Smooth muscle cell (in vitro differentiated cells): Measurements from ENCODE around the gene TEX26. TPM values are rescaled to one million over a fixed set of nuclear protein-coding genes. Genes with fewer than 3 reads are reported as not detected.

ENCODE experiments used
- DNase-seq: peaks from one replicate; lab custom pipeline; 2025; ENCODE audit not compliant: unreplicated experiment; lab: John Stamatoyannopoulos, UW
- H2AFZ ChIP-seq: fragments of 200-600 bp; sonication (generic); 2 replicates; pipeline ENCODE4 v1.6.0; 2016; ENCODE audit warnings: antibody characterized with exemption, low read depth, mild to moderate bottlenecking
- H3F3A ChIP-seq: fragments of 200-600 bp; sonication (generic); 2 replicates; pipeline ENCODE4 v1.6.0; 2017; ENCODE audit warnings: antibody characterized with exemption, low read depth
- H3K27ac ChIP-seq: fragments of 200-600 bp; sonication (generic); 2 replicates; pipeline ENCODE4 v1.5.1; 2016; ENCODE audit warnings: low read depth, mild to moderate bottlenecking
- H3K27me3 ChIP-seq: fragments of 200-600 bp; sonication (generic); 2 replicates; pipeline ENCODE4 v1.6.1; 2016; ENCODE audit warnings: low read depth, mild to moderate bottlenecking
- H3K36me3 ChIP-seq: fragments of 200-600 bp; sonication (generic); 2 replicates; pipeline ENCODE4 v1.5.1; 2016; ENCODE audit warnings: low read depth
- H3K4me1 ChIP-seq: fragments of 200-600 bp; sonication (generic); 2 replicates; pipeline ENCODE4 v1.5.1; 2016; ENCODE audit warnings: low read depth
- H3K4me2 ChIP-seq: fragments of 200-600 bp; sonication (generic); 2 replicates; pipeline ENCODE4 v1.6.0; 2016; ENCODE audit warnings: mild to moderate bottlenecking
- H3K4me3 ChIP-seq: fragments of 200-600 bp; sonication (generic); 2 replicates; pipeline ENCODE4 v1.5.1; 2016; ENCODE audit warnings: mild to moderate bottlenecking
- H3K79me2 ChIP-seq: fragments of 200-600 bp; sonication (generic); 2 replicates; pipeline ENCODE4 v1.6.0; 2016; ENCODE audit warnings: low read depth, mild to moderate bottlenecking
- H3K9ac ChIP-seq: fragments of 200-600 bp; sonication (generic); 2 replicates; pipeline ENCODE4 v1.6.0; 2016; ENCODE audit warnings: low read depth
- H3K9me3 ChIP-seq: fragments of 200-600 bp; sonication (generic); replicated peaks from 2 replicates; pipeline ENCODE4 v1.5.1; 2016; ENCODE audit warnings: low read depth
- H4K20me1 ChIP-seq: fragments of 200-600 bp; sonication (generic); 2 replicates; pipeline ENCODE4 v1.6.0; 2016; ENCODE audit warnings: low read depth
- CTCF ChIP-seq: fragments of 200-600 bp; sonication (generic); IDR thresholded peaks from 2 replicates; pipeline ENCODE4 v1.5.1; 2017; ENCODE audit warnings: borderline replicate concordance, mild to moderate bottlenecking, antibody characterized with exemption; ENCODE audit not compliant: insufficient read depth, poor library complexity, severe bottlenecking
- WGBS: methylation state at CpG from one replicate; pipeline ENCODE4 v1.1.7; 2016; ENCODE audit warnings: low lambda C conversion rate; 5-methylcytosine and 5-hydroxymethylcytosine counted together
- polyA plus RNA-seq: library from polyadenylated mRNA; unstranded; fragments of >200 nt; fragmentation: Nextera tagmentation; extraction: Ambion mirVana; gene quantifications from 2 replicates; pipeline ENCODE4 v1.2.1, GENCODE V29; 2016
- total RNA-seq: library from RNA; depleted of rRNA; stranded (reverse); fragments of >200 nt; gene quantifications from 2 replicates; pipeline ENCODE4 v1.2.3, GENCODE V29; 2014

Gene TEX26
- total and polyA plus RNA-seq, 2 experiments from 2014 or later = 0.42 to 0.58 TPM

- no peak overlapping the region for H3K4me3 ChIP-seq
- 94% methylated on average over 3 of the region's 3 CpGs for WGBS
- H3K79me2 ChIP-seq = no peaks in the 10 kb centered on the region
- no peaks in the 10 kb centered on the region for H3K9me3 ChIP-seq
- H3F3A ChIP-seq = peaks cover 20% of the 10 kb centered on the region
- no peaks in the 10 kb centered on the region for H3K36me3 ChIP-seq
- no peak overlapping the region for H3K27ac ChIP-seq
- peaks cover 17% of the 10 kb centered on the region for H3K4me1 ChIP-seq
- H3K9ac ChIP-seq = no peak overlapping the region
- H2AFZ ChIP-seq = no peak overlapping the region
- H3K27me3 ChIP-seq = no peaks in the 10 kb centered on the region
- no peaks in the 10 kb centered on the region for H4K20me1 ChIP-seq
- no peak for TF ChIP-seq CTCF
- no peak overlapping the region for H3K4me2 ChIP-seq
- no peak for DNase-seq
Measured at GRCh38 chr13:30910676-30911075, 21.8 kb upstream of the TEX26 start.

- no peaks in the 10 kb centered on the region for H3F3A ChIP-seq
- no peak overlapping the region for H3K9ac ChIP-seq
- H3K4me3 ChIP-seq = no peak overlapping the region
- no peaks in the 10 kb centered on the region for H4K20me1 ChIP-seq
- 77% methylated on average over 19 of the region's 19 CpGs for WGBS
- DNase-seq = no peak
- no peaks in the 10 kb centered on the region for H3K36me3 ChIP-seq
- H2AFZ ChIP-seq = no peak overlapping the region
- H3K9me3 ChIP-seq = no peaks in the 10 kb centered on the region
- H3K27me3 ChIP-seq = no peaks in the 10 kb centered on the region
- no peak overlapping the region for H3K27ac ChIP-seq
- no peak overlapping the region for H3K4me2 ChIP-seq
- TF ChIP-seq CTCF = no peak
- no peaks in the 10 kb centered on the region for H3K4me1 ChIP-seq
- H3K79me2 ChIP-seq = no peaks in the 10 kb centered on the region
Measured at GRCh38 chr13:30915691-30916541, 16.5 kb upstream of the TEX26 start.

- Histone ChIP-seq H3K9ac (no peak overlapping the region), H3K4me3 (no peak overlapping the region), H3K36me3 (no peaks in the 10 kb centered on the region), H3K79me2 (no peaks in the 10 kb centered on the region), H3F3A (no peaks in the 10 kb centered on the region), H4K20me1 (no peaks in the 10 kb centered on the region), H3K27ac (no peak overlapping the region), H2AFZ (no peak overlapping the region), H3K27me3 (no peaks in the 10 kb centered on the region), H3K4me1 (no peaks in the 10 kb centered on the region), H3K4me2 (no peak overlapping the region), H3K9me3 (no peaks in the 10 kb centered on the region)
- WGBS = 93% methylated on average over 6 of the region's 6 CpGs
- DNase-seq = no peak
- no peak for TF ChIP-seq CTCF
Measured at GRCh38 chr13:30916991-30917390, 15.5 kb upstream of the TEX26 start.
